Heart right ventricle (tissue), 16 donors: ENCODE results near the gene HSPB6. TPM values are rescaled to one million over a fixed set of nuclear protein-coding genes. Genes with fewer than 3 reads are reported as not detected.

Source experiments
- ATAC-seq, 8 donors: fragments of 200-7000 bp; cut with Tn5 transposase; one replicate each; pipeline ENCODE4 v1.9.1; 2020; ENCODE audit warnings: mild to moderate bottlenecking in 8 of 8, moderate library complexity in 8 of 8, moderate number of reproducible peaks in 1 of 8
- DNase-seq, 2 donors: peaks; one replicate each; pipeline ENCODE4 v3.0.0-alpha.2; 2020
- H3K27ac ChIP-seq, 10 donors: fragments of 200-600 bp; sonication (generic) in 2 of 10; one replicate each; pipeline versions ENCODE4 v1.5.0 to v1.8.0; 2020 to 2022; ENCODE audit warnings: mild to moderate bottlenecking in 3 of 10
- H3K27me3 ChIP-seq, 7 donors: fragments of 200-600 bp; one replicate each; pipeline ENCODE4 v1.8.0; 2021 to 2022; ENCODE audit warnings: mild to moderate bottlenecking in 2 of 7
- H3K36me3 ChIP-seq, 9 donors: fragments of 200-600 bp; sonication (generic) in 1 of 9; one replicate each; pipeline versions ENCODE4 v1.5.0 to v1.8.0; 2020 to 2022; ENCODE audit warnings: mild to moderate bottlenecking in 2 of 9
- H3K4me1 ChIP-seq, 9 donors: fragments of 200-600 bp; sonication (generic) in 1 of 9; one replicate each; pipeline versions ENCODE4 v1.5.0 to v1.8.0; 2020 to 2022; ENCODE audit warnings: mild to moderate bottlenecking in 4 of 9
- H3K4me3 ChIP-seq, 10 donors: fragments of 200-600 bp; sonication (generic) in 2 of 10; one replicate each; pipeline versions ENCODE4 v1.5.0 to v1.8.0; 2020 to 2022; ENCODE audit warnings: mild to moderate bottlenecking in 7 of 10, moderate library complexity in 2 of 10
- H3K9me3 ChIP-seq, 11 donors: fragments of 200-600 bp in 10 of 11; sonication (generic) in 2 of 11; one replicate each; pipeline versions ENCODE4 v1.5.0 to v1.8.0; 2013 to 2022; ENCODE audit warnings: mild to moderate bottlenecking in 2 of 11, control low read depth in 1 of 11, moderate library complexity in 1 of 11
- CTCF ChIP-seq, 9 donors: fragments of 200-600 bp; sonication (generic) in 2 of 9; IDR thresholded peaks; one replicate each; pipeline versions ENCODE4 v1.5.0 to v1.8.0; 2021 to 2022; ENCODE audit warnings: antibody characterized with exemption in 9 of 9, mild to moderate bottlenecking in 5 of 9, moderate library complexity in 1 of 9
- WGBS, 2 donors: extraction: QIAGEN DNeasy Blood & Tissue Kit; methylation state at CpG; one replicate each; pipeline ENCODE4 v1.1.7; 2013; ENCODE audit warnings: inconsistent platforms in 1 of 2; 5-methylcytosine and 5-hydroxymethylcytosine counted together
- intact Hi-C, 10 donors: fragments of 100-400 bp; cut with DNase I; formaldehyde crosslinking; loops; one replicate each; pipeline versions ENCODE4 v1.11.1 to v1.14.2; 2022
- long read RNA-seq, 3 donors: library from polyadenylated mRNA; unstranded; transcript quantifications; one replicate each; pipeline ENCODE4 v2.0.0, GENCODE V29; 2020 to 2021
- polyA plus RNA-seq, 2 donors: library from polyadenylated mRNA; stranded (reverse); fragments of 200-250 nt; gene quantifications; one replicate each; pipeline ENCODE4 v1.2.3, GENCODE V29; 2013
- total RNA-seq, 10 donors: library from RNA; stranded (reverse); fragmentation: NEBNext Ultra II Directional in 3 of 10; extraction: Animal tissue kit (Norgen Biotek cat#: 25700) in 3 of 10; gene quantifications; one replicate each; pipeline versions ENCODE4 v1.2.1 to v1.2.4, GENCODE V29; 2021 to 2023
- donor health status: Arrhythmogenic right ventricular cardiomyopathy.
- donor health status: ischemic (EF 13 %, LVEDD 7.1; RV severe dilation, severe dysfunction).
- donor health status: healthy with polysubstance abuse.
- donor health status: DM: no; HTN: yes; CAD: no.
- donor health status: DM: no; HTN: no; CAD: no.
- donor health status: ischemic (EF 25% LVEDD 6.9; RV normal size, moderate dysfunction).
- donor health status: ischemic (EF 25% LVEDD 5.7; RV mildly dilated, moderate dysfunction).
- donor health status: healthy.
- donor health status: DM: yes; HTN: yes; CAD: no.
- donor health status: Ischemic cardiomyopathy.
- donor health status: ischemic (EF 35%, LVEDD 5.7; RV mildly dilated, moderate dysfunction).
- donor health status: nonischemic (EF 11% LVEDD 7.7; RV severe dilation, severe dysfunction).
- donor health status: DM: yes; HTN: yes; CAD: no.
- donor health status: PGD.
- donor health status: ischemic (EF 29% LVEDD 5.4; RV normal size, mild dysfunction).
- donor health status: nonischemic (EF 23%, LVEDD 6.1; RV moderate dilation, normal function).

The HSPB6 gene
- total RNA-seq (1,000 to 10,000 TPM in 5 of 10 donors, 100 to 1,000 TPM in 5; 448 to 1,269 (median 1,031) TPM), polyA plus RNA-seq (100 to 1,000 TPM; 387 to 822 TPM)
- long read RNA-seq, donor 1, transcript HSPB6-201 (3 exons, 1,457 nt) = major isoform, 105 of 168 reads
- long read RNA-seq, donor 1, partial matches to known transcripts = 4 of 168 reads
- long read RNA-seq, donor 1, other reads (novel, unspliced or antisense) = 59 of 168 reads
- long read RNA-seq, donor 2, transcript HSPB6-201 (3 exons, 1,457 nt) = major isoform, 93 of 126 reads
- long read RNA-seq, donor 2, partial matches to known transcripts = 0 of 126 reads
- long read RNA-seq, donor 2, other reads (novel, unspliced or antisense) = 33 of 126 reads
- long read RNA-seq, donor 3, partial matches to known transcripts = 0 of 5 reads
- long read RNA-seq, donor 3, other reads (novel, unspliced or antisense) = 4 of 5 reads

DNA sequence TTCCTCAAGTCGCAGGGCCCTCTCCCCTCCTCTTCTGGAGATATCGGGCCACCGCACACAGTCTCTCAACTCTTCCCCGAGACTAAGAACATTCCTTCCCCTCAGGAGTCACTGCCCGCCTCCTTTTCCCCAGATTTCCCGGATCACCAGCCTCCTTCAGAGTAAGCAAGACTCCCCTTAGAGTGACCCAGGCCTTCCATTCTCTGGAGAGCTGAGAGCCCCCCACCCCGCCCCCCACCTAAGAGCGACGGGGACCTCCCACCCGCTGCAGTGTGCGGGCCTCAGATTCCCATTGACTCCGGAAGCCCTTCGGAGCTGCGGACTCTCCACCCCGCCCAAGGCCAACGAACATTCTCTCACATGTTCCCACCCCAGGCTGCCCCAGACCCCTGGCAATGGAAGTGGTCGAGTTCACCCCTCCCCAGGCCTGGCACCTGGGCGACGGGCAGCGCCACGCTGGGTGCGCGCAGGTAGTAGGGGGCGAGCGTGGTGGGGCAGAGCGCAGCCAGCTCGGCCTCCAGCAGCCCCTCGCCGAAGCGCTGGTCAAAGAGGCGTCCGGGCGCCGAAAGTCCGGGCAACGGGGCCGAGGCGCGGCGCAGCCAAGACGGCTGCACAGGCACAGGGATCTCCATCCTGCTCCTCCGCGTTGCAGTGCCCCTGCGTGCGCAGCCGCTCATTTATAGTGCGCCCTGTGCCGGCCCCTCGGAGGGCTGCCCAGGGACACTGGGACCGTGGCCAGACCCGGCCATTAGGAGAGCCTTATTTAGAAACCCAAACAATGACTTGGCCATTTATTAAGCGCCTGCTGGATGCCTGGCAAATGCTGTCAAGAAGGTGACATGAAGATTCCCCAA is at the start of gene HSPB6:
Gene HSPB6 (minus strand): TSS at position 653 of the 854 bp plus-strand sequence. CDS start 21 bp downstream, at position 632.
- H3K9me3 ChIP-seq = peaks cover 0 to 3% (median 0%) of the 10 kb centered on the region in 11 donors
- peaks cover 0 to 15% (median 0%) of the 10 kb centered on the region in 7 donors for H3K27me3 ChIP-seq
- peak within 1 kb of the TSS; percentile 88 to 99 (median 98) for H3K27ac ChIP-seq
- intact Hi-C loops = loop anchor here in 2 of 10 donors (1.0 to 5.0 kb wide), 2 partner anchors 8 to 176 kb away; partner anchors contain the start of gene LIN37 (in 1 of the 2)
- ATAC-seq (peak; percentile 17 to 63 (median 41)), DNase-seq (peak; percentile 76 to 82)
- 1 to 4% methylated on average over 52 of the region's 52 CpGs for WGBS, 2 donors
- no peak for TF ChIP-seq CTCF (IDR thresholded peaks at IDR 0.05)
- H3K36me3 ChIP-seq = peaks cover 0 to 48% (median 18%) of the 10 kb centered on the region in 9 donors
- H3K4me3 ChIP-seq = peak within 1 kb of the TSS; percentile 56 to 99 (median 82)
- peaks cover 4 to 61% (median 37%) of the 10 kb centered on the region in 9 donors for H3K4me1 ChIP-seq

DNA sequence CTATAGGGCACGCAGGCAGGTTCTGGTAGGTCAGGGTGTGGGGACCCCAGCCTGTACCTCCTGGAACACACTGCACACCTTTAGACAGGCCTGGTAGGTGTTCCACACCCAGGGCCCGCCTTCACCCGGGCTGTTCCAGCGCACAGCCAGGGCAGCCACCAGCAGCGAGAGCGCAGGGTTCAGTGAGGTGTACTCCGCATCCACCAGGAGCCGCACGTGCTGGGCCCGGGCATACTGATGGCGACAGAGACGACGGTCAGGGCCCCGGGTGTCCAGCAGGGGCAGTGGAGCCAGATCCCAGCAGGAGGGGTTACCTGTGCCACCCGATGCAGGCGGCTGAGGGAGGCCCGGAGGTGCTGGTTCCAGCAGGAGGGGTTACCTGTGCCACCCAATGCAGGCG is 49.8 kb upstream of the HSPB6 start:
- H3K4me1 ChIP-seq = no peaks in the 10 kb centered on the region
- WGBS, 2 donors = 82 to 86% methylated on average over 18 of the region's 18 CpGs
- H3K4me3 ChIP-seq = no peak overlapping the region
- no peaks in the 10 kb centered on the region for H3K9me3 ChIP-seq
- TF ChIP-seq CTCF (IDR thresholded peaks at IDR 0.05) = no peak
- H3K36me3 ChIP-seq = no peaks in the 10 kb centered on the region
- H3K27ac ChIP-seq = no peak overlapping the region
- intact Hi-C loops = no loop called here
- H3K27me3 ChIP-seq = peaks cover 0 to 41% (median 21%) of the 10 kb centered on the region in 7 donors
- DNase-seq (no peak), ATAC-seq (no peak)

DNA sequence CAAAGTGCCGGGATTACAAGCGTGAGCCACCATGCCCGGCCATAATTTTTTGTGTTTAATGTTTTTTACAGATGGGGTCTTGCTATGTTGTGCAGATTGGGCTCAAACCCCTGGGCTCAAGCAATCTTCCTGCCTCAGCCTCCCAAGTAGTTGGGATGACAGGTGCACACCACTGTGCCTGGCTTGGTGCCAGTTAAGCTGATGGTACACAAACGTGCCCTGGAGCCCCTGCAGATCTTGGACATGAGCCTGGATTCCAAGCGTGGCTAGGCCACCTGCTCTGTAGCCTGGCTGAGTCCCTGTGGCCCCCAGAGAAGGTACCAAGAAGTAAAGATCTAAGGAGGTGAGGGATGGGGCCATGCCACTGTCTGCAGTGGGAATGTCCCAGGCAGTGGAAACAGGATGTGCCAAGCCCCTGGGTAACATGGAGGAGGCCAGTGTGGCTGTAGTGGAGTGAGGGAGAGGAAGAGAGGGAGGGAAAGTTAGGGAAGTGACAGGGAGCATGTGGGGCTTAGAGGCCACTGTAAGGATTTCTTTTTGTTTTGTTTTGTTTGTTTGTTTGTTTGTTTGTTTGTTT is 48.8 kb upstream of the HSPB6 start:
- no peaks in the 10 kb centered on the region for H3K9me3 ChIP-seq
- no peak overlapping the region for H3K27ac ChIP-seq
- H3K36me3 ChIP-seq = no peaks in the 10 kb centered on the region
- ATAC-seq (no peak), DNase-seq (no peak)
- H3K4me1 ChIP-seq = no peaks in the 10 kb centered on the region
- 59 to 63% methylated on average over 5 of the region's 5 CpGs for WGBS, 2 donors
- intact Hi-C loops = no loop called here
- no peak for TF ChIP-seq CTCF (IDR thresholded peaks at IDR 0.05)
- H3K27me3 ChIP-seq = peaks cover 0 to 42% (median 26%) of the 10 kb centered on the region in 7 donors
- no peak overlapping the region for H3K4me3 ChIP-seq

- 69 to 71% methylated on average over 3 of the region's 3 CpGs for WGBS, 2 donors
- DNase-seq = no peak
- peaks cover 0 to 69% (median 45%) of the 10 kb centered on the region in 7 donors for H3K27me3 ChIP-seq
- no peaks in the 10 kb centered on the region for H3K9me3 ChIP-seq
- H3K27ac ChIP-seq = no peak overlapping the region
- H3K4me1 ChIP-seq = peaks cover 0 to 4% (median 0%) of the 10 kb centered on the region in 9 donors
- H3K4me3 ChIP-seq = no peak overlapping the region
- intact Hi-C loops = no loop called here
- no peak for TF ChIP-seq CTCF (IDR thresholded peaks at IDR 0.05)
- no peak for ATAC-seq
- no peaks in the 10 kb centered on the region for H3K36me3 ChIP-seq
These were observed 45.0 kb upstream of the HSPB6 start for GRCh38 chr19:35801828-35802227.
